SK-N-SH treated with all-trans-retinoic acid at 6 μM for 48 hours (cell line): Measurements from ENCODE around the gene SEZ6L.

Source experiments
- ARNTL ChIP-seq: fragments of 450-650 bp; formaldehyde crosslinking; IDR thresholded peaks from 2 replicates; pipeline ENCODE4 v1.5.0; 2020; ENCODE audit warnings: low read depth, mild to moderate bottlenecking, moderate library complexity, borderline replicate concordance
- CREB5 ChIP-seq: fragments of 250-450 bp; sonication (Bioruptor Pico); IDR thresholded peaks from 2 replicates; pipeline ENCODE4 v1.5.1; 2020; ENCODE audit warnings: low read depth, mild to moderate bottlenecking, moderate library complexity
- OSR1 ChIP-seq: fragments of 250-450 bp; sonication (Bioruptor Pico); IDR thresholded peaks from 2 replicates; pipeline ENCODE4 v1.8.0; 2022; ENCODE audit warnings: moderate library complexity, mild to moderate bottlenecking, inconsistent platforms
- PATZ1 ChIP-seq: fragments of 250-450 bp; sonication (Bioruptor Pico); IDR thresholded peaks from 2 replicates; pipeline ENCODE4 v1.8.0; 2020; ENCODE audit warnings: mild to moderate bottlenecking, moderate library complexity, borderline replicate concordance
- POU6F1 ChIP-seq: fragments of 250-450 bp; sonication (Bioruptor Pico); IDR thresholded peaks from 2 replicates; pipeline ENCODE4 v1.8.0; 2021; ENCODE audit warnings: low read depth, mild to moderate bottlenecking, moderate library complexity, borderline replicate concordance
- RARB ChIP-seq: fragments of 250-450 bp; sonication (Bioruptor Pico); IDR thresholded peaks from 2 replicates; pipeline ENCODE4 v1.8.0; 2021; ENCODE audit warnings: mild to moderate bottlenecking, moderate library complexity
- SNAI2 ChIP-seq: fragments of 250-450 bp; sonication (Bioruptor Pico); IDR thresholded peaks from 2 replicates; pipeline ENCODE4 v1.5.0; 2020; ENCODE audit warnings: mild to moderate bottlenecking, moderate library complexity
- TCF4 ChIP-seq: fragments of 250-450 bp; sonication (Bioruptor Pico); IDR thresholded peaks from 2 replicates; pipeline ENCODE4 v1.8.0; 2021; ENCODE audit warnings: mild to moderate bottlenecking, moderate library complexity, borderline replicate concordance
- TOX ChIP-seq: fragments of 250-450 bp; sonication (Bioruptor Pico); IDR thresholded peaks from 2 replicates; pipeline ENCODE4 v1.8.0; 2021; ENCODE audit warnings: mild to moderate bottlenecking, moderate library complexity, borderline replicate concordance
- ZFP3 ChIP-seq: fragments of 250-450 bp; sonication (Bioruptor Pico); IDR thresholded peaks from 2 replicates; pipeline ENCODE4 v1.5.0; 2020; ENCODE audit warnings: mild to moderate bottlenecking, moderate library complexity
- ZFP30 ChIP-seq: fragments of 450-650 bp; formaldehyde crosslinking; IDR thresholded peaks from 2 replicates; pipeline ENCODE4 v1.5.0; 2022; ENCODE audit warnings: mild to moderate bottlenecking, moderate library complexity
- ZNF565 ChIP-seq: fragments of 450-650 bp; formaldehyde crosslinking; conservative IDR thresholded peaks from 2 replicates; pipeline ENCODE4 v1.5.0; 2020; ENCODE audit warnings: low read depth, mild to moderate bottlenecking, moderate library complexity
- ZNF8 ChIP-seq: fragments of 450-650 bp; formaldehyde crosslinking; IDR thresholded peaks from 2 replicates; pipeline ENCODE4 v1.5.0; 2020; ENCODE audit warnings: mild to moderate bottlenecking, moderate library complexity

- TF ChIP-seq ZFP3: no peak
- TF ChIP-seq ZFP30 (CRISPR knock-in tag): no peak
- no peak for TF ChIP-seq TOX
- no peak for TF ChIP-seq PATZ1 (CRISPR knock-in tag)
- TF ChIP-seq ARNTL (CRISPR knock-in tag): no peak
- no peak for TF ChIP-seq CREB5 (CRISPR knock-in tag)
- TF ChIP-seq RARB (CRISPR knock-in tag): no peak
- no peak for TF ChIP-seq POU6F1 (CRISPR knock-in tag)
- no peak for TF ChIP-seq ZNF8 (CRISPR knock-in tag)
- TF ChIP-seq SNAI2 (CRISPR knock-in tag): no peak
- no peak for TF ChIP-seq OSR1 (CRISPR knock-in tag)
- no peak for TF ChIP-seq ZNF565
- TF ChIP-seq TCF4 (CRISPR knock-in tag): no peak
These were observed 46.5 kb downstream of the SEZ6L start for GRCh38 chr22:26215736-26216135.
